HL-60 (cell line): ENCODE results near the gene AKNA.

Experiments used
- DNase-seq, 2 experiments: peaks; one replicate each; pipeline ENCODE4 v3.0.0-alpha.2; 2010 to 2020; ENCODE audit warnings: low read depth in 1 of 2, low spot score in 1 of 2
- H3K27ac ChIP-seq: fragments of 250-450 bp; sonication (Bioruptor Pico); replicated peaks from 2 replicates; pipeline ENCODE4 v1.5.1; 2020; ENCODE audit warnings: mild to moderate bottlenecking, moderate library complexity
- H3K27me3 ChIP-seq: fragments of 250-450 bp; sonication (Bioruptor Pico); 2 replicates; pipeline ENCODE4 v1.5.1; 2021; ENCODE audit warnings: mild to moderate bottlenecking, moderate library complexity; ENCODE audit not compliant: insufficient read depth, poor library complexity, severe bottlenecking
- H3K4me3 ChIP-seq: replicated peaks from 2 replicates; pipeline ENCODE4 v1.5.1; 2011; ENCODE audit warnings: mild to moderate bottlenecking, control low read depth, low read length; ENCODE audit not compliant: insufficient read depth
- CTCF ChIP-seq: IDR thresholded peaks from one replicate; pipeline ENCODE4 v1.5.1; 2011; ENCODE audit warnings: low read length, control low read depth, inconsistent platforms; ENCODE audit not compliant: insufficient read depth
- GABPA ChIP-seq: IDR thresholded peaks from 2 replicates; pipeline ENCODE4 v1.6.1; 2012; ENCODE audit warnings: low read depth
- POLR2AphosphoS5 ChIP-seq: IDR thresholded peaks from 2 replicates; pipeline ENCODE4 v1.6.1; 2012; ENCODE audit warnings: low read depth
- REST ChIP-seq: IDR thresholded peaks from 2 replicates; pipeline ENCODE4 v1.6.1; 2012; ENCODE audit warnings: low read depth; ENCODE audit not compliant: insufficient replicate concordance
- SPI1 ChIP-seq: IDR thresholded peaks from 2 replicates; pipeline ENCODE4 v1.6.1; 2012; ENCODE audit warnings: low read depth, mild to moderate bottlenecking, borderline replicate concordance

AKNA gene

GRCh38 chr9:114371343-114371944 lies 16.3 kb downstream of the AKNA start:
- no peak overlapping the region for H3K4me3 ChIP-seq

DNA sequence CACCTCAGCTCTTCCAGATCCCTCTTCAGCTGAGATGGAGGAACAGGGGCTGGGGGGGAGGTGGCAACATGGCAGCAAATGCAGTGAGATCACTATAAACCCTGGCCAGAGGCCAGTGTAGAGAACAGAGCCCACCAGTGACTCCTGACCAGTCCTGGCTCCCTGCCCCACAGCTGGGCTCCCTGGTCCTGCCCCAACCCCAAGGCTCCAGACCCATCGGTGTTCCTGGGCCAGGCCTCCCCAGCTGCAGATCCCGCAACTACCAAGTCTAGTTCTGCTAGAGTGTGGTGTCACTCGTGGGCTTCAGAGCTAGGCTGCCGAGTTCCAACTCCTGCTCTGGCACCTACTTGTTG lies 16.8 kb downstream of the AKNA start:
- no peak for DNase-seq
- no peak for TF ChIP-seq SPI1
- TF ChIP-seq POLR2AphosphoS5: no peak
- TF ChIP-seq GABPA: no peak
- no peak for TF ChIP-seq CTCF
- TF ChIP-seq REST: no peak
- peak overlapping the region; percentile 95 for H3K27ac ChIP-seq
- H3K27me3 ChIP-seq: no peaks in the 10 kb centered on the region
- no peak overlapping the region for H3K4me3 ChIP-seq

More at GRCh38 chr9:114371343-114371944, 16.3 kb downstream of the AKNA start:
- no peak for DNase-seq
- no peaks in the 10 kb centered on the region for H3K27me3 ChIP-seq
- H3K27ac ChIP-seq: peak overlapping the region; percentile 95
- TF ChIP-seq REST (no peak), POLR2AphosphoS5 (no peak), CTCF (no peak), SPI1 (no peak), GABPA (no peak)

DNA sequence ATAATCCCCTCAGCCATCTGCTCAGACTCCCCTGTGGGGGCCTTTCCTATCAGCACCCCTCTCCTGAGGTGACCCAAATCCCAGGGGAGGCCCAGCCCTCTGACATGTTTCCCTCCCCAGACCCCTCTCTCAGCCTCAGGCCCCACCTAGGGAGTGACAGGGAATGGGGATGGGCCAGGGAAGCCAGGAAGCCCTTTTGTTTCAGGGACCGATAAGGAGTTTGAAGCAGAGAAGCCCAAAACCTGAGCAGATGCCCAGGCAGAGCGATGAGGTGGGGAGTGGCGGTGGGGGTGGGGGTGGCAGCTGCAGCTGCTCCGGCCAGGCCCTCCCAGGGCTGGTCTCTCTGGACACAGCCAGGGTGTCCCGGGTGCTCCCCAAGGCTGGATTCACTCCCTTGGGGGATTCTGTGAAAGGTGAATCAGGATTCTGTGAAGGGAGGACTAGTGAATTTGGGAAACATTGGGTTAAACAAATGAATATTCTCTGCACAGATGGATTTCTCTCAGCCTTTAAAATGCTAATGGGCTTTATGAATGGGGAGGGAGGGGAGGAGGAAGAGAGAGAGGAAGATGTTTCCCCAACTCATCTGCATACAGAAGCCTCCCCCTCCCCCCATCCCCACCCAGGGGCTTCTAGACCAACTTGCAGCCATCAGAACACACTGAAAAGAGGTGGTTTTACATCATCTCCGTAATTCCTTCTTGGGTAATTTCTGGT lies 17.4 kb downstream of the AKNA start:
- H3K4me3 ChIP-seq: no peak overlapping the region
- TF ChIP-seq SPI1 (no peak), GABPA (no peak), POLR2AphosphoS5 (no peak), CTCF (no peak), REST (no peak)
- DNase-seq: peak; percentile 73 to 78
- H3K27me3 ChIP-seq: no peaks in the 10 kb centered on the region
- H3K27ac ChIP-seq: peak overlapping the region; percentile 95
